A549 (cell line): ENCODE results near the gene MSI2. TPM values are rescaled to one million over a fixed set of nuclear protein-coding genes. Genes with fewer than 3 reads are reported as not detected.
A peak's percentile ranks its signal among the peaks of the same experiment; 100 is the strongest.

Experiments
- ATAC-seq, 2 experiments: fragments of 200-7000 bp in 1 of 2; fragments of >200 bp in 1 of 2; cut with Nextera tagmentation in 1 of 2; cut with Tn5 transposase in 1 of 2; 3 replicates each; pipeline versions ENCODE4 v1.8.0 to v1.9.1; 2018 to 2020; ENCODE audit warnings: mild to moderate bottlenecking in 1 of 2, moderate library complexity in 1 of 2
- CTCF ChIA-PET: fragments of 300-600 bp; sonication (Branson Sonifier 250); formaldehyde crosslinking; extraction: SDS; loops from one replicate; lab custom pipeline; 2021; ENCODE audit warnings: antibody characterized with exemption, inconsistent platforms; lab: Yijun Ruan, JAX
- POLR2A ChIA-PET: fragments of 350-600 bp; formaldehyde crosslinking; extraction: SDS; loops from one replicate; lab custom pipeline; 2021; ENCODE audit warnings: antibody characterized with exemption, inconsistent platforms; lab: Yijun Ruan, JAX
- DNase-seq, 2 experiments: peaks; one replicate each; pipeline versions ENCODE4 v3.0.0 to v3.0.0-alpha.2; 2011 to 2016; ENCODE audit warnings: low read depth in 1 of 2, low spot score in 1 of 2
- FAIRE-seq: peaks from 2 replicates; lab custom pipeline; 2011; peaks lifted over from hg19 to GRCh38; lab: Jason Lieb, UNC
- H3K27ac ChIP-seq, 2 experiments: fragments of >200 bp; sonication (Bioruptor Twin); formaldehyde crosslinking; 3 replicates each; pipeline ENCODE4 v1.5.1; 2016 to 2017
- H3K4me1 ChIP-seq: fragments of >200 bp; sonication (Bioruptor Twin); formaldehyde crosslinking; 3 replicates; pipeline ENCODE4 v1.6.1; 2016
- H3K4me2 ChIP-seq: fragments of >200 bp; sonication (Bioruptor Twin); formaldehyde crosslinking; 3 replicates; pipeline ENCODE4 v1.6.1; 2016
- H3K4me3 ChIP-seq: fragments of >200 bp; sonication (Bioruptor Twin); formaldehyde crosslinking; 3 replicates; pipeline ENCODE4 v1.5.1; 2016
- H3K9me3 ChIP-seq: fragments of >200 bp; sonication (Bioruptor Twin); formaldehyde crosslinking; 3 replicates; pipeline ENCODE4 v1.6.1; 2016
- BHLHE40 ChIP-seq: IDR thresholded peaks from 2 replicates; pipeline ENCODE4 v1.6.1; 2012; ENCODE audit warnings: low read depth, low read length, inconsistent platforms
- CBX2 ChIP-seq: fragments of 200-600 bp; sonication (generic); IDR thresholded peaks from 2 replicates; pipeline ENCODE4 v1.6.1; 2016; ENCODE audit warnings: low read depth, mild to moderate bottlenecking, borderline replicate concordance
- EHMT2 ChIP-seq: fragments of 200-600 bp; sonication (generic); IDR thresholded peaks from 2 replicates; pipeline ENCODE4 v1.6.1; 2016; ENCODE audit warnings: antibody characterized with exemption, low read depth, mild to moderate bottlenecking, moderate library complexity
- FOSB ChIP-seq: fragments of 250-450 bp; sonication (Bioruptor Pico); IDR thresholded peaks from 2 replicates; pipeline ENCODE4 v1.5.0; 2020; ENCODE audit warnings: mild to moderate bottlenecking, moderate library complexity
- FOSL2 ChIP-seq, 2 experiments: fragments of 450-650 bp in 1 of 2; fragments of >200 bp in 1 of 2; sonication (Bioruptor Twin) in 1 of 2; formaldehyde crosslinking; IDR thresholded peaks; 2 replicates each; pipeline versions ENCODE4 v1.5.0 to v1.6.1; 2016 to 2020; ENCODE audit warnings: mild to moderate bottlenecking in 1 of 2, moderate library complexity in 1 of 2
- FOXS1 ChIP-seq: fragments of 250-450 bp; sonication (Bioruptor Pico); IDR thresholded peaks from 2 replicates; pipeline ENCODE4 v1.5.0; 2020; ENCODE audit warnings: mild to moderate bottlenecking, moderate library complexity
- GATA3 ChIP-seq: IDR thresholded peaks from 2 replicates; pipeline ENCODE4 v1.6.1; 2012; ENCODE audit warnings: borderline replicate concordance
- HOXA7 ChIP-seq: fragments of 250-450 bp; sonication (Bioruptor Pico); IDR thresholded peaks from 2 replicates; pipeline ENCODE4 v1.5.0; 2020; ENCODE audit warnings: mild to moderate bottlenecking, moderate library complexity
- HOXB13 ChIP-seq: fragments of 250-450 bp; sonication (Bioruptor Pico); IDR thresholded peaks from 2 replicates; pipeline ENCODE4 v1.5.0; 2020; ENCODE audit warnings: low read depth, mild to moderate bottlenecking, moderate library complexity
- HOXB5 ChIP-seq: fragments of 250-450 bp; sonication (Bioruptor Pico); IDR thresholded peaks from 2 replicates; pipeline ENCODE4 v1.5.0; 2020; ENCODE audit warnings: mild to moderate bottlenecking, moderate library complexity
- MAFK ChIP-seq: fragments of 450-650 bp; IDR thresholded peaks from 2 replicates; pipeline ENCODE4 v1.6.1; 2014; ENCODE audit not compliant: partially characterized antibody
- MAX ChIP-seq: IDR thresholded peaks from 2 replicates; pipeline ENCODE4 v1.6.1; 2012
- MAZ ChIP-seq: fragments of 150-350 bp; IDR thresholded peaks from 2 replicates; pipeline ENCODE4 v1.6.1; 2014; ENCODE audit warnings: antibody characterized with exemption, low read depth, low read length, borderline replicate concordance
- MYC ChIP-seq: IDR thresholded peaks from 2 replicates; pipeline ENCODE4 v1.6.1; 2012; ENCODE audit warnings: mild to moderate bottlenecking, inconsistent platforms, low read length, improper control_type of control experiment, borderline replicate concordance
- PHF8 ChIP-seq: fragments of 200-600 bp; sonication (generic); IDR thresholded peaks from 2 replicates; pipeline ENCODE4 v1.6.1; 2016; ENCODE audit warnings: low read depth, mild to moderate bottlenecking, antibody characterized with exemption, moderate library complexity, borderline replicate concordance
- RARB ChIP-seq: fragments of 250-450 bp; sonication (Bioruptor Pico); IDR thresholded peaks from 2 replicates; pipeline ENCODE4 v1.8.0; 2021; ENCODE audit warnings: mild to moderate bottlenecking, moderate library complexity
- RCOR1 ChIP-seq: fragments of 150-350 bp; IDR thresholded peaks from 2 replicates; pipeline ENCODE4 v1.6.1; 2014; ENCODE audit warnings: antibody characterized with exemption, low read length, low read depth
- RFX5 ChIP-seq: fragments of 450-650 bp; IDR thresholded peaks from 2 replicates; pipeline ENCODE4 v1.7.1; 2014; ENCODE audit warnings: antibody characterized with exemption, mild to moderate bottlenecking, moderate library complexity
- TFCP2L1 ChIP-seq: fragments of 250-450 bp; sonication (Bioruptor Pico); IDR thresholded peaks from 2 replicates; pipeline ENCODE4 v1.5.0; 2021; ENCODE audit warnings: mild to moderate bottlenecking
- USF2 ChIP-seq: fragments of 450-650 bp; IDR thresholded peaks from 2 replicates; pipeline ENCODE4 v1.6.1; 2014; ENCODE audit warnings: antibody characterized with exemption
- WGBS: methylation state at CpG from one replicate; pipeline ENCODE4 v1.1.6; 2017; ENCODE audit errors: missing lambda C conversion rate; 5-methylcytosine and 5-hydroxymethylcytosine counted together
- polyA plus RNA-seq, 4 experiments: library from polyadenylated mRNA; depleted of rRNA in 3 of 4; stranded (reverse); fragments of >200 nt; fragmentation: RNase III in 1 of 4; extraction: RNeasy Plus Mini Kit Qiagen cat#74134 plus additional on column Dnase treatment in 1 of 4; gene quantifications; 2 replicates in 3 of 4; 3 replicates in 1 of 4; pipeline ENCODE4 v1.2.3, GENCODE V29; 2011 to 2017
- TF ChIP-seq, protein P1 (sequence below): fragments of >200 bp; sonication (Bioruptor Twin); formaldehyde crosslinking; IDR thresholded peaks from 3 replicates; pipeline ENCODE4 v1.6.1; 2016
- TF ChIP-seq, protein P2 (sequence below): fragments of >200 bp; sonication (Bioruptor Twin); formaldehyde crosslinking; IDR thresholded peaks from 2 replicates; pipeline ENCODE4 v1.6.1; 2016
- TF ChIP-seq, protein P3 (sequence below): fragments of >200 bp; sonication (Bioruptor Twin); formaldehyde crosslinking; IDR thresholded peaks from 3 replicates; pipeline ENCODE4 v1.5.1; 2016

The MSI2 gene
- polyA plus RNA-seq, 2 of the 4 experiments (the other 2 are of a cell fraction): 43.6 to 44.4 TPM

DNA sequence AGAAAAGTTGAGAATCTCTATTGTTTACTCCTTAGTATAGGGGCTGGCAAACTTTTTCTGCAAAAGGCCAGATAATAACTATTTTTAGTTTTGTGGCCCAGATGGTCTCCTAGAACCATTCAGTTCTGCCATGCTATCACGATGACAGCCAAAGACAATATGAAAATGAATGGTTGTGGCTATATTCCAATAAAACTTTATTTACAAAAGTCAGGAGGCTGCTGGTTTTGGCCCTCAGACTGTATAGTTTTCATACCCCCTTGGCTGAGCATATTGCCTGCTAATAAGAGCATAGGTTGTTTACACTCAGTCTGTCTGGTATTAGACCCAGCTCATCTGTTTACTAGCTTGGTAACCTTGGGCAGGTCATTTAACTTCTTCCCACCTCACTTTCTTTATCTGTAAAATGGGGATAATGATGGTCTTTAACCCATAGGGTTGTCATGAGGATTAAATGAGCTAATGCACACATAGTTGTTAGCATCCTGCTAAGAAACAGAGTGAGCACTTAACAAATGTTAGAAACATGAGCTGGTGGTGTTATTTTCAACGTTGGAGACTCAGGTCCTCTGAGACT is 156.3 kb downstream of the MSI2 start:
- FAIRE-seq (no peak), ATAC-seq (no peak), DNase-seq (no peak)
- Histone ChIP-seq H3K4me1 (peaks cover 22% of the 10 kb centered on the region), H3K4me3 (no peak overlapping the region), H3K4me2 (no peak overlapping the region), H3K9me3 (0 out of 3 replicates have a peak, but pooled peaks cover 4% of the 10 kb centered on the region), H3K27ac (no peak overlapping the region)
- ChIA-PET CTCF (interaction anchor here (0.5 to 2.0 kb wide), 4 partner anchors 12 to 172 kb away, joined by 3 to 5 read pairs (median 4); no protein-coding TSS in a partner anchor), POLR2A (no interaction called here)
- 41% methylated on average over 2 of the region's 2 CpGs for WGBS
- no peak for TF ChIP-seq MAZ
- TF ChIP-seq RFX5: no peak
- no peak for TF ChIP-seq EHMT2
- no peak for TF ChIP-seq FOSB (CRISPR knock-in tag)
- TF ChIP-seq MAX: no peak
- no peak for TF ChIP-seq HOXB13 (CRISPR knock-in tag)
- TF ChIP-seq MAFK: no peak
- TF ChIP-seq GATA3: no peak
- TF ChIP-seq PHF8: no peak
- no peak for TF ChIP-seq HOXB5 (CRISPR knock-in tag)
- no peak for TF ChIP-seq FOSL2 (IDR thresholded peaks at IDR 0.05)
- TF ChIP-seq FOSL2 (CRISPR knock-in tag; IDR thresholded peaks at IDR 0.05): no peak
- TF ChIP-seq, protein P1, sequence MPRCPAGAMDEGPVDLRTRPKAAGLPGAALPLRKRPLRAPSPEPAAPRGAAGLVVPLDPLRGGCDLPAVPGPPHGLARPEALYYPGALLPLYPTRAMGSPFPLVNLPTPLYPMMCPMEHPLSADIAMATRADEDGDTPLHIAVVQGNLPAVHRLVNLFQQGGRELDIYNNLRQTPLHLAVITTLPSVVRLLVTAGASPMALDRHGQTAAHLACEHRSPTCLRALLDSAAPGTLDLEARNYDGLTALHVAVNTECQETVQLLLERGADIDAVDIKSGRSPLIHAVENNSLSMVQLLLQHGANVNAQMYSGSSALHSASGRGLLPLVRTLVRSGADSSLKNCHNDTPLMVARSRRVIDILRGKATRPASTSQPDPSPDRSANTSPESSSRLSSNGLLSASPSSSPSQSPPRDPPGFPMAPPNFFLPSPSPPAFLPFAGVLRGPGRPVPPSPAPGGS: no peak
- TF ChIP-seq RARB (CRISPR knock-in tag): no peak
- no peak for TF ChIP-seq MYC
- no peak for TF ChIP-seq HOXA7
- no peak for TF ChIP-seq BHLHE40
- TF ChIP-seq, protein P2, sequence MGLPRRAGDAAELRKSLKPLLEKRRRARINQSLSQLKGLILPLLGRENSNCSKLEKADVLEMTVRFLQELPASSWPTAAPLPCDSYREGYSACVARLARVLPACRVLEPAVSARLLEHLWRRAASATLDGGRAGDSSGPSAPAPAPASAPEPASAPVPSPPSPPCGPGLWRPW: no peak

- Histone ChIP-seq H3K27ac (peak overlapping the region in 1 of 2 experiments; percentile 29; a peak in 3 of 6 replicates), H3K4me3 (no peak overlapping the region), H3K9me3 (0 out of 3 replicates have a peak, but pooled peaks cover 4% of the 10 kb centered on the region), H3K4me2 (peak overlapping the region; percentile 24; the same call in 2 of the 3 replicates), H3K4me1 (peaks cover 18% of the 10 kb centered on the region)
- ChIA-PET POLR2A (no interaction called here), CTCF (interaction anchor here (1.1 to 1.7 kb wide), 3 partner anchors 13 to 171 kb away, joined by 3 to 8 read pairs (median 5); no protein-coding TSS in a partner anchor)
- no peak for TF ChIP-seq CBX2
- TF ChIP-seq RCOR1: no peak
- no peak for TF ChIP-seq FOXS1 (CRISPR knock-in tag)
- TF ChIP-seq, protein P3, sequence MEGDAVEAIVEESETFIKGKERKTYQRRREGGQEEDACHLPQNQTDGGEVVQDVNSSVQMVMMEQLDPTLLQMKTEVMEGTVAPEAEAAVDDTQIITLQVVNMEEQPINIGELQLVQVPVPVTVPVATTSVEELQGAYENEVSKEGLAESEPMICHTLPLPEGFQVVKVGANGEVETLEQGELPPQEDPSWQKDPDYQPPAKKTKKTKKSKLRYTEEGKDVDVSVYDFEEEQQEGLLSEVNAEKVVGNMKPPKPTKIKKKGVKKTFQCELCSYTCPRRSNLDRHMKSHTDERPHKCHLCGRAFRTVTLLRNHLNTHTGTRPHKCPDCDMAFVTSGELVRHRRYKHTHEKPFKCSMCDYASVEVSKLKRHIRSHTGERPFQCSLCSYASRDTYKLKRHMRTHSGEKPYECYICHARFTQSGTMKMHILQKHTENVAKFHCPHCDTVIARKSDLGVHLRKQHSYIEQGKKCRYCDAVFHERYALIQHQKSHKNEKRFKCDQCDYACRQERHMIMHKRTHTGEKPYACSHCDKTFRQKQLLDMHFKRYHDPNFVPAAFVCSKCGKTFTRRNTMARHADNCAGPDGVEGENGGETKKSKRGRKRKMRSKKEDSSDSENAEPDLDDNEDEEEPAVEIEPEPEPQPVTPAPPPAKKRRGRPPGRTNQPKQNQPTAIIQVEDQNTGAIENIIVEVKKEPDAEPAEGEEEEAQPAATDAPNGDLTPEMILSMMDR: no peak
- TF ChIP-seq USF2: no peak
- TF ChIP-seq MYC: no peak
- TF ChIP-seq TFCP2L1: no peak
- ATAC-seq (peak in 1 of 2 experiments; percentile 83; a peak in 4 of 6 replicates), DNase-seq (peak in 1 of 2 experiments; percentile 67), FAIRE-seq (no peak)
- WGBS: 81% methylated on average over 9 of the region's 9 CpGs
These were observed 157.7 kb downstream of the MSI2 start for GRCh38 chr17:57413848-57414651.
